Rectal smooth muscle tissue (tissue), 1 donor: ENCODE results near the gene TMED9.
"Not testable (repeated sequence)": the region's sequence is repeated elsewhere in the genome, so short reads cannot be mapped to it uniquely, and the experiment has no call there.

Experiments
- H3K27ac ChIP-seq: one replicate; pipeline ENCODE4 v1.7.0; 2013; ENCODE audit warnings: low read depth, low read length, inconsistent platforms
- H3K27me3 ChIP-seq: one replicate; pipeline ENCODE4 v1.7.0; 2013; ENCODE audit warnings: low read length; ENCODE audit not compliant: control insufficient read depth, insufficient read depth
- H3K36me3 ChIP-seq: one replicate; pipeline ENCODE4 v1.7.0; 2013; ENCODE audit warnings: low read length; ENCODE audit not compliant: control insufficient read depth, insufficient read depth
- H3K4me1 ChIP-seq: one replicate; pipeline ENCODE4 v1.7.0; 2013; ENCODE audit warnings: low read length; ENCODE audit not compliant: control insufficient read depth, insufficient read depth
- H3K4me3 ChIP-seq: one replicate; pipeline ENCODE4 v1.7.0; 2013; ENCODE audit warnings: low read length
- H3K9ac ChIP-seq: one replicate; pipeline ENCODE4 v1.7.0; 2013; ENCODE audit warnings: low read length

The TMED9 gene

DNA sequence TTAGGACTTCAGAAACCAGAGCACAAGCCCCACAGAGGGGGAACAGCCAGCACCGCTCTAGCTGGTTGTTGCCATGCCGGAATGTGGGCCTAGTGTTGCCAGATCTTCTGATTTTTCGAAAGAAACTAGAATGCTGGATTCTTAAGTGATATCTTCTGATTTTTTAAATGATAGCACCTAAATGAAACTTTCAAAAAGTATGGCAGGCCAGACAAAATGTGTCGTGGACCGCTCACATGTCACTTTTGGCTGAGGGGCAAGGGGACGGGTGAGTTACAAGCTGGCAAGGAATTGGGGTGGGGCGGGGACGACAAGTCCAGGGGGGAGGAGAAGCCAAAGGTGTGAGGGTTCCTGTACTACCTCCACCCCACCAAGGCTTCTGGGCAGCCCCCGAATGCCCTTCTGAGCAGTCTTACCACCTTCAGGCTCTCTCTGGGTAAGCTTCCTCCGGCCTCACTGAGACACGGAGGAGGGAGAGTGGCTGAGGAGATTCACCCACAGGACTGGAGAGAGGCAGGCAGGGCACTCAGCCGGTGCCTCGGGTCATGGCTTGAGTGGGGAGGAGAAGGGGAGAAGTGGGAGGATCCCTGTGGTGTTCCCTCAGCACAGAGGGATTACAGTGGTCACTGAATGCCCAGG is 18.2 kb downstream of the TMED9 start:
- Histone ChIP-seq H3K9ac (no peak overlapping the region), H3K36me3 (no peaks in the 10 kb centered on the region), H3K4me3 (no peak overlapping the region), H3K27ac (no peak overlapping the region), H3K27me3 (no peaks in the 10 kb centered on the region), H3K4me1 (no peaks in the 10 kb centered on the region)

DNA sequence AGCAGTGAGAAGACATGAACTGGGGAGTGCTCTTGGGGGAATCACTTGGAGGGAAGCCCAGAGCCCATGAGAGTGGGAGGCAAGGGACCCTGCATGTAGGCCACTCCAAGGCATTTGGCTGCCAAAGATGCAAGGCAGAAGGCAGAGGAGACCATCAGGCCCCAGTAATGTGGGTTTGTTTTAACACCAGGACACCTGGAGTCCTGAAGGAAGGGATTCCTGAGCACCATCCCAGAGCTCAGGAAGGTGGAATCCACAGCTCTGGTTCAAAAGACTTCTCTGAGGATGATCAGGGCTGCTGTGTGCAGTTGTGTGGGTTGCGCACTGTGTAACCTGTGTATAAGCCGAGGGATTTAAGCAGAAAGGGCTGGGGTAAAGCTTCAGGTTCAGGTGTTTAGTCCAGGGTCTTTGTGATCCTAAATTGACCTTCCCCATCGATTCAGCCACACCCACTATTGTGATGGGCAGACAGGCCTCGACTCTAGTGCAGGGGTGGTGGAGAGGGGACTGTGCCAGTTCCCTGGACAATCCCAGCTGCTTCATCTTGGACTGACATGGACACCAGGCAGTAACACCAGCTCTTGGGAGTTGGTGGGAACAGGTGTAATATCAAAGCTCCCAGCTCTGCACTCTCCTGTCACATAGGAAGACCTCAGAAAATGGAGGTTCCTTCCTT is 18.9 kb downstream of the TMED9 start:
- no peaks in the 10 kb centered on the region for H3K36me3 ChIP-seq
- H3K27me3 ChIP-seq, result no peaks in the 10 kb centered on the region
- no peaks in the 10 kb centered on the region for H3K4me1 ChIP-seq
- H3K4me3 ChIP-seq, result no peak overlapping the region
- no peak overlapping the region for H3K9ac ChIP-seq
- no peak overlapping the region for H3K27ac ChIP-seq

DNA sequence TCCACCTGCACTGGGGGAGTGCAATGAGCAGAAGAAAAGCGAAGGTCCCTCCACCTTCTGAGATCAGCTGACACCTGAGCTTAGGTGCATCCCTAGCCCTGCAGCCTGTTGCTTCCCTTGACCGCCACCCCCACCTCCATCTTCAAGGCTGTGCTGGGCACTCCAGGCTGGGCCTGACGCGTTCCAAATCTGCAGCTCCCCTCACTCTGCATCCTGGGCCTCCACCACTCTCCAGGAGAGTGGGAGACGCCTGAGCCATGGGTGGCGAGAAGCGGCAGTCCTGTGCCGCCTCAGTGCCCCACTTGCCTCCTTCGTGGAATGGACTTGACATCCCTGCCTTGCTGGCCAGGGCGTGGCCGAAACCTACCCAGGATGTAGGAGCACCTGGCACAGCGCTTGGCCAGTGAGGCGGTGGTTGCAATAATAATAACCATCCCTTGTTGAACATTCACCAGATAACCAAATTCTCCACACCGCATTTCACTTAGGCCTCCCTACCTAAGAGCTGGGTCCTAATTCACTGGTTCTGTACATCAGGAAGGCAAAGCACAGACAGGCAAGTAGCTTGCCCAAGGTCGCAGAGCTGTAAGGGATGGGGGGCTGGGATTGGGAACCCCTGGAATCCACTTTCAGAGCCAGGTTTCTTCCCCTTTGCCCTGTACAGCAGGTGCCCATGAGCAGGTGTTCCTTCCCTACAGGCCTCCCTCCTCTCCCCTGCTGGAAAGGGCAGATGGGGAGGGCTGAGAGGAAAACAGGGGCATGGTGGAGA is 19.6 kb downstream of the TMED9 start:
- Histone ChIP-seq H3K4me3 (no peak overlapping the region), H3K4me1 (no peaks in the 10 kb centered on the region), H3K27me3 (no peaks in the 10 kb centered on the region), H3K36me3 (no peaks in the 10 kb centered on the region), H3K27ac (no peak overlapping the region), H3K9ac (no peak overlapping the region)

DNA sequence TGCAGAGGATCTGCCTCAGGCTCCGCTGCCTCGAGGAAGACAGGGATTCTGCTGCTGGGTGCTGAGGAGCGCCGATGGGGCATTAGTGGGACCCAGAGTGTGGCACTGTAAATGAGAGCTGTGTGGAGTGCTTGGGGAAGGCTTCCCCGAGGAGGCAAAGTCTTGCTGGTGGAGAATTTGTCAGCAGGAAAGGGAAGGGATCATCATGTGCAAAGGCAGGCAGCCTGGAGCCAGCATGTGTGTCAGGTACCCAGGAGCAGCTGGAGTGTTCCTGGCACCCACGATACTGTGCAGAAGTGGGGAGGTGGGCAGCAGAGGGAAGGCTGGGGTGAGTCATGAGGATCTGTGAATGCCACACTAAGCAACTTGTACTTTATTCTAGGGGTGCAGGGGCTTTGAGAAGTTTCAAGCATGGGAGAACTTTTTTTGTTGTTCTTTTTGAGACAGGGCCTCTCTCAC is 20.2 kb downstream of the TMED9 start:
- Histone ChIP-seq H3K27ac (no peak overlapping the region), H3K27me3 (no peaks in the 10 kb centered on the region), H3K4me1 (no peaks in the 10 kb centered on the region), H3K36me3 (no peaks in the 10 kb centered on the region), H3K9ac (no peak overlapping the region), H3K4me3 (no peak overlapping the region)

DNA sequence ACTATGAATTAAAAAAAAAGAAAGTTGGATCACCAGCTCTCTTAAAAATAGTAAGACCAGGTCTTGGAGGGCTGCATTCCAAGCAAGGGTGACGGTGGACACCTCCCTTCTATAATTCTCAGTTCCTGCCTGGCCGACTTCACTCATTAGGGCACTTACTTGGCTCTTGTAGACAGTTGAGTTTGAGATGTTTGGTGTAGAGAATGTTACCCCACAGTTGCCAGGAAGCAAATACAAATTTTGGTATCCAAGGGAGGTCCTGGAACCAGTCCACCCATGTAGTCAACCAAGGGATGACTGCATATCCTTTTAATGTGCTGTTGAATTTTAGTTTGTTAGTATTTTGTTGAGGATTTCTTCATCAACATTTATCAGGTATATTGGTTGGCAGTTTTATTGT is 28.6 kb downstream of the TMED9 start:
- Histone ChIP-seq H3K4me1 (no peaks in the 10 kb centered on the region), H3K4me3 (no peak overlapping the region), H3K27me3 (no peaks in the 10 kb centered on the region), H3K27ac (no peak overlapping the region), H3K36me3 (peaks cover 3% of the 10 kb centered on the region), H3K9ac (no peak overlapping the region)

DNA sequence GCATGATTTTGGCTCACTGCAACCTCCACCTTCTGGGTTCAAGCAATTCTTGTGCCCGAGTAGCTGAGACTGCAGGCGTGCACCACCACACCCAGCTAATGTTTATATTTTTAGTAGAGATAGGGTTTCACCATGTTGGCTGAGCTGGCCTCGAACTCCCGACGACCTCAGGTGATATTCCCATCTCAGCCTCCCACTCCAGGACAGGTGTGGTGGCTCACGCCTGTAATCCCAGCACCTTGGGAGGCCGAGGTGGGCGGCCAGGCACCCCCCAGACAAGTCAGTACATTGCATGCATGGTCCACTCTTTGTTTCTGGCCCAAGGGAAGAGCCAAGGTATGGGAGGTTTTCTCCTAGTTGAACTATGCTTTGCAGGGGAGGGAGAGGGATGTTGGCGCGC is 32.2 kb downstream of the TMED9 start:
- not testable (repeated sequence) for H3K36me3 ChIP-seq, H3K27ac ChIP-seq, H3K4me3 ChIP-seq, H3K9ac ChIP-seq, H3K27me3 ChIP-seq, H3K4me1 ChIP-seq

DNA sequence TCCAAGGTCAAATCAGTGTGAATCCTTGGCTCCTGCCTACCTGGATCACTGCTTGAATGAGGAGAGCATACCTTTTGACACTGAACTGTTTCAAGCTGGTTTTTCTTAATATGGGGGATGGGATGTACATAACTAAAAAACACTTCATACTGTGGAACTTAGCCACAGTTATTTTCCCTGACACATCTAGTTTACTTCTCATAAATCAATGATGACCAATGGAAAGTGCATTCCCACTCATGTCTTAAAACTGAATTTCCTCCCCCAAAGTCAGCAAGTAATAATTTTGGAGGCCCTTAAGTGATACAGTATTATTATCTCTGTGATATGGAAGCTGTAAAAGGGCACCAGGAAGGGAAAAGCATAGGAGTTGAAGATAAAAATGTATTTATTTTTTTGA is 38.2 kb downstream of the TMED9 start:
- not testable (repeated sequence) for H3K36me3 ChIP-seq

DNA sequence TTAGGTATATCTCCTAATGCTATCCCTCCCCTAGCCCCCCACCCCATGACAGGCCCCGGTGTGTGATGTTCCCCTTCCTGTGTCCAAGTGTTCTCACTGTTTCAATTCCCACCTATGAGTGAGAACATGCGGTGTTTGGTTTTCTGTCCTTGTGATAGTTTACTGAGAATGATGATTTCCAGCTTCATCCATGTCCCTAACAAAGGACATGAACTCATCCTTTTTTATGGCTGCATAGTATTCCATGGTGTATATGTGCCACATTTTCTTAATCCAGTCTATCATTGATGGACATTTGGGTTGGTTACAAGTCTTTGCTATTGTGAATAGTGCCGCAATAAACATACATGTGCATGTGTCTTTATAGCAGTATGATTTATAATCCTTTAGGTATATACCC is 42.9 kb downstream of the TMED9 start:
- not testable (repeated sequence) for H3K4me1 ChIP-seq, H3K27ac ChIP-seq, H3K9ac ChIP-seq, H3K27me3 ChIP-seq, H3K4me3 ChIP-seq, H3K36me3 ChIP-seq

More for the DNA sequence above, 38.2 kb downstream of the TMED9 start:
- not testable (repeated sequence) for H3K27me3 ChIP-seq, H3K9ac ChIP-seq, H3K27ac ChIP-seq, H3K4me3 ChIP-seq, H3K4me1 ChIP-seq

DNA sequence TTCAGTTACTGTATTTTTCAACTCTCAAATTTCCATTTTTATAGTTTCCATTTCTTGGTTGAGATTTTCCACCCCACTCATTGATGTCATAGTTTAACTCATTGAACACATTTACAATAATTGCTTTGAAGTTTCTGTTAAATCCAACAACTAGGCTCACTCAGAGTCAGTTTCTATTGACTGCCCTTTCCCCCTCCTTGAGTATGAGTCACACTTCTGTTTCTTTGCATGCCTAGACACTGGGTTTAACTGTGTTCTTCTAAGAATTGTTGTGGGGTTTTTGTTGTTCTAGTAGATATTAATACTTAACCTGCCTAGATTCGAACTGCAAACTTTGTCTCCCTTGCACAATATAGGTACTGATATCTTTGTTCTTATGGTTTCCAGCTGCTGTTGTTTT is 53.5 kb downstream of the TMED9 start:
- H3K27ac ChIP-seq, H3K27me3 ChIP-seq, H3K4me1 ChIP-seq, H3K36me3 ChIP-seq, H3K9ac ChIP-seq, H3K4me3 ChIP-seq: not testable (repeated sequence)
